IMR-90 (cell line): ENCODE measurements around the gene POGK. TPM values are rescaled to one million over a fixed set of nuclear protein-coding genes. Genes with fewer than 3 reads are reported as not detected.

Source experiments
- ATAC-seq: fragments of 200-7000 bp; cut with Tn5 transposase; 2 replicates; pipeline ENCODE4 v1.9.1; 2020; ENCODE audit warnings: low read depth, mild to moderate bottlenecking, moderate library complexity
- BruUV-seq: library from RNA; stranded (reverse); fragments of 400-500 nt; replicated peaks from 2 replicates; lab custom pipeline; 2021; lab: Mats Ljungman, UMichigan
- CTCF ChIA-PET: fragments of 300-600 bp; formaldehyde crosslinking; extraction: SDS; loops from one replicate; lab custom pipeline; 2021; ENCODE audit warnings: antibody characterized with exemption; lab: Yijun Ruan, JAX
- POLR2A ChIA-PET: fragments of 300-600 bp; sonication (Branson Sonifier 250); formaldehyde crosslinking; loops from one replicate; lab custom pipeline; 2022; ENCODE audit warnings: antibody characterized with exemption; ENCODE audit not compliant: unreplicated experiment; lab: Charles Lee
- DNase-seq: peaks from one replicate; pipeline ENCODE4 v3.0.0; 2013
- H2AFZ ChIP-seq: replicated peaks from 2 replicates; pipeline ENCODE3; 2013; ENCODE audit warnings: low read length, mild to moderate bottlenecking; ENCODE audit not compliant: poor library complexity
- H2AK5ac ChIP-seq: 2 replicates; pipeline ENCODE4 v1.6.1; 2013; ENCODE audit warnings: low read depth, low read length, inconsistent platforms
- H2AK9ac ChIP-seq: replicated peaks from 2 replicates; pipeline ENCODE3; 2013; ENCODE audit warnings: mild to moderate bottlenecking, low read depth, low read length, moderate library complexity; ENCODE audit not compliant: poor library complexity
- H2BK120ac ChIP-seq: 2 replicates; pipeline ENCODE4 v1.6.1; 2013; ENCODE audit warnings: low read depth, low read length, inconsistent platforms
- H2BK15ac ChIP-seq: 3 replicates; pipeline ENCODE4 v1.6.1; 2013; ENCODE audit warnings: low read depth, low read length, inconsistent platforms
- H2BK20ac ChIP-seq: 2 replicates; pipeline ENCODE4 v1.6.1; 2013; ENCODE audit warnings: low read depth, mild to moderate bottlenecking, inconsistent platforms, low read length, moderate library complexity
- H2BK5ac ChIP-seq: 2 replicates; pipeline ENCODE4 v1.6.1; 2013; ENCODE audit warnings: mild to moderate bottlenecking, low read depth, low read length, inconsistent platforms; ENCODE audit not compliant: poor library complexity, severe bottlenecking
- H3K14ac ChIP-seq: replicated peaks from 2 replicates; pipeline ENCODE4 v1.6.1; 2013; ENCODE audit warnings: low read depth, low read length, inconsistent platforms
- H3K18ac ChIP-seq: 2 replicates; pipeline ENCODE4 v1.6.1; 2013; ENCODE audit warnings: low read depth, low read length, control low read depth
- H3K23ac ChIP-seq: 2 replicates; pipeline ENCODE4 v1.6.1; 2013; ENCODE audit warnings: low read depth, low read length, inconsistent platforms
- H3K27ac ChIP-seq: 2 replicates; pipeline ENCODE4 v1.5.1; 2013; ENCODE audit warnings: mild to moderate bottlenecking, control low read depth, low read length; ENCODE audit not compliant: insufficient read depth
- H3K27me3 ChIP-seq: 2 replicates; pipeline ENCODE4 v1.6.1; 2013; ENCODE audit warnings: low read length; ENCODE audit not compliant: control insufficient read depth, insufficient read depth
- H3K36me3 ChIP-seq: 2 replicates; pipeline ENCODE4 v1.6.1; 2013; ENCODE audit warnings: low read length, mixed read lengths; ENCODE audit not compliant: control insufficient read depth, insufficient read depth
- H3K4ac ChIP-seq: 2 replicates; pipeline ENCODE4 v1.6.1; 2013; ENCODE audit warnings: low read depth, low read length, inconsistent platforms
- H3K4me1 ChIP-seq: 2 replicates; pipeline ENCODE4 v1.6.1; 2013; ENCODE audit warnings: low read length, mixed read lengths; ENCODE audit not compliant: control insufficient read depth, insufficient read depth
- H3K4me2 ChIP-seq: 2 replicates; pipeline ENCODE4 v1.6.1; 2013; ENCODE audit warnings: low read depth, mild to moderate bottlenecking, control low read depth, low read length, moderate library complexity
- H3K4me3 ChIP-seq: 2 replicates; pipeline ENCODE4 v1.5.1; 2013; ENCODE audit warnings: low read depth, mild to moderate bottlenecking, control low read depth, low read length, moderate library complexity; ENCODE audit not compliant: insufficient read depth
- H3K56ac ChIP-seq: 2 replicates; pipeline ENCODE4 v1.6.1; 2013; ENCODE audit warnings: low read length, inconsistent platforms; ENCODE audit not compliant: insufficient read depth; ENCODE audit errors: extremely low read depth
- H3K79me1 ChIP-seq, 2 experiments: 2 replicates each; pipeline ENCODE4 v1.6.1; 2013; ENCODE audit warnings: low read length in 2 of 2, inconsistent platforms in 1 of 2, low read depth in 1 of 2
- H3K9ac ChIP-seq: 2 replicates; pipeline ENCODE4 v1.6.1; 2013; ENCODE audit warnings: low read depth, low read length, control low read depth
- H3K9me1 ChIP-seq: 2 replicates; pipeline ENCODE4 v1.6.1; 2013; ENCODE audit warnings: low read length, inconsistent platforms; ENCODE audit not compliant: insufficient read depth
- H3K9me3 ChIP-seq: 2 replicates; pipeline ENCODE4 v1.6.1; 2013; ENCODE audit warnings: low read length; ENCODE audit not compliant: control insufficient read depth, insufficient read depth
- H4K20me1 ChIP-seq: 2 replicates; pipeline ENCODE4 v1.6.1; 2013; ENCODE audit warnings: low read length, inconsistent platforms; ENCODE audit not compliant: insufficient read depth
- H4K5ac ChIP-seq: 2 replicates; pipeline ENCODE4 v1.6.1; 2013; ENCODE audit warnings: mild to moderate bottlenecking, low read depth, low read length, control low read depth
- H4K8ac ChIP-seq, 2 experiments: 2 replicates each; pipeline ENCODE4 v1.6.1; 2013; ENCODE audit warnings: low read depth in 2 of 2, low read length in 2 of 2, control low read depth in 1 of 2, inconsistent platforms in 1 of 2
- H4K91ac ChIP-seq: 2 replicates; pipeline ENCODE4 v1.6.1; 2013; ENCODE audit warnings: low read depth, low read length, inconsistent platforms; ENCODE audit not compliant: insufficient read depth
- MXI1 ChIP-seq: IDR thresholded peaks from 2 replicates; pipeline ENCODE4 v1.6.1; 2012; ENCODE audit warnings: low read depth, mild to moderate bottlenecking, low read length, moderate library complexity, borderline replicate concordance
- RFX5 ChIP-seq: IDR thresholded peaks from 2 replicates; pipeline ENCODE4 v1.8.0; 2012; ENCODE audit warnings: low read depth, mild to moderate bottlenecking, low read length, moderate library complexity
- WGBS, 2 experiments: methylation state at CpG; one replicate each; pipeline versions ENCODE4 v1.1.5 to v1.1.7; 2013; ENCODE audit warnings: missing lambda C conversion rate in 2 of 2; ENCODE audit not compliant: insufficient read length in 1 of 2; ENCODE audit errors: extremely low coverage in 2 of 2; 5-methylcytosine and 5-hydroxymethylcytosine counted together
- dilution Hi-C: fragments of 300-500 bp; cut with HindIII; formaldehyde crosslinking; loops from one replicate; pipeline ENCODE4 v1.14.3; 2018; ENCODE audit warnings: low sequenced_read_pairs; ENCODE audit not compliant: unreplicated experiment
- in situ Hi-C: fragments of 300-500 bp; cut with MboI; formaldehyde crosslinking; loops from 3 replicates; pipeline ENCODE4 v1.14.3; 2019; ENCODE audit warnings: low sequenced_read_pairs, inconsistent platforms, mixed read lengths
- intact Hi-C: fragments of 100-400 bp; cut with micrococcal nuclease; formaldehyde crosslinking; loops from 2 replicates; pipeline ENCODE4 v1.10.0; 2022
- polyA plus RNA-seq, 3 experiments: library from polyadenylated mRNA; depleted of rRNA; stranded (reverse); fragments of >200 nt; gene quantifications; 2 replicates each; pipeline ENCODE4 v1.2.3, GENCODE V29; 2012; ENCODE audit warnings: low replicate concordance in 1 of 3
- total RNA-seq: library from RNA; depleted of rRNA; stranded (reverse); fragments of >200 nt; gene quantifications from 2 replicates; pipeline ENCODE4 v1.2.3, GENCODE V29; 2012

POGK gene
- total and polyA plus RNA-seq, 2 of the 4 experiments (the other 2 are of a cell fraction): 11.3 to 25.6 TPM

DNA sequence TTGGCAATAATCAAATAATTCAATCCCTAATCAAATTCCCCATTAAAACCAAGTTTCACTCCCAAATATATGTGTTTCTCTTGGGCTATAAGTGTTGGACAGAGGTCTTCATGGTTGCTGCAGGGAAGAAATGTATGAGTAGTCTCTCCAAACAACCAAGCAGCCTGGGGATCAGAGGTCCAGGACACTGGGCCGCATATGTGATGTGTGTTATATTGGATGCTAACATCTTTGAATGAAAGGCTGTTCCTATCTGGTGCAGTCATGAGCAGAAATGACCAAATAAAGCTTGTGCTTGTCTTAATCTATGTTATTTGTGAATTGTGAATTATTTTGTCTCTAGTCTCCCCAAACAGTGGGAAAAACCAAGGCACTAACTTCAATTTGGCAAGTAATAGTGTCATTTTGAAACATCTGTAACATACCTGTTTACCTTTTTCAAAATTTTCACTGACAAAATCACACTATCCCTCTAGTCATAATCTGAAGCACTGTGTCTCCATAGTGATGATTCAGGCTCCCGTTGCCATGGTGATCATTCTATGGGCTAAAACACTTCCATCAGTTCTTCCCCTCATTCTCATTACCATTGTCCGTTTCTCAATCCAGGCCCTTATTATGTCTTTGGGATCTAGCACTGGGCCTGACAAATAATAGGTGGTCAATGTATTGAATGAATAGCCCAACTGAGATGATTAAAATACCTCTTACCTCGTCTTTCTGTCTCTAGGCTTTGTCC, 49.3 kb downstream of the POGK start:
- no peak overlapping the region for H3K18ac ChIP-seq
- no TSS peak for BruUV-seq
- H3K23ac ChIP-seq: no peak overlapping the region
- no peak overlapping the region for H3K56ac ChIP-seq
- H2BK20ac ChIP-seq: no peak overlapping the region
- H4K5ac ChIP-seq: no peak overlapping the region
- no peak overlapping the region for H3K27ac ChIP-seq
- H2AFZ ChIP-seq: no peak overlapping the region
- dilution Hi-C loops: no loop called here
- TF ChIP-seq RFX5: no peak
- no peak for TF ChIP-seq MXI1
- H3K4ac ChIP-seq: no peak overlapping the region
- H2AK9ac ChIP-seq: no peak overlapping the region
- H3K4me3 ChIP-seq: no peak overlapping the region
- H3K36me3 ChIP-seq: no peaks in the 10 kb centered on the region
- H3K79me1 ChIP-seq: no peaks in the 10 kb centered on the region
- H3K9ac ChIP-seq: no peak overlapping the region
- ATAC-seq (no peak), DNase-seq (no peak)
- ChIA-PET POLR2A (no interaction called here), CTCF (no interaction called here)
- H3K4me2 ChIP-seq: no peak overlapping the region
- no peaks in the 10 kb centered on the region; the same call in 1 of the 2 replicates for H3K9me1 ChIP-seq
- H2BK15ac ChIP-seq: no peak overlapping the region
- H2AK5ac ChIP-seq: no peak overlapping the region
- no peak overlapping the region for H2BK120ac ChIP-seq
- in situ Hi-C loops: no loop called here
- H3K27me3 ChIP-seq: peaks cover 25% of the 10 kb centered on the region
- 80% methylated on average over 1 of the region's 4 CpGs; no CpG with 5 or more reads in 1 of the 2 experiments for WGBS, 2 experiments
- H3K14ac ChIP-seq: no peak overlapping the region
- H4K20me1 ChIP-seq: no peaks in the 10 kb centered on the region
- intact Hi-C loops: no loop called here
- H4K8ac ChIP-seq: no peak overlapping the region
- H4K91ac ChIP-seq: no peak overlapping the region
- H3K9me3 ChIP-seq: no peaks in the 10 kb centered on the region
- H2BK5ac ChIP-seq: no peak overlapping the region
- no peaks in the 10 kb centered on the region for H3K4me1 ChIP-seq
